Right cardiac atrium (tissue), 5 donors: ENCODE results near the gene FBXO24. TPM values are rescaled to one million over a fixed set of nuclear protein-coding genes. Genes with fewer than 3 reads are reported as not detected.
A peak's percentile ranks its signal among the peaks of the same experiment; 100 is the strongest.

Source experiments
- ATAC-seq, 2 donors: fragments of 200-7000 bp; cut with Tn5 transposase; one replicate each; pipeline versions ENCODE4 v1.8.0 to v1.9.1; 2020; ENCODE audit warnings: moderate library complexity in 2 of 2, mild to moderate bottlenecking in 1 of 2
- DNase-seq, 3 donors: peaks; one replicate each; pipeline ENCODE4 v3.0.0-alpha.2; 2020
- H3K27ac ChIP-seq: one replicate; pipeline ENCODE4 v1.5.1; 2013; ENCODE audit warnings: mild to moderate bottlenecking, low read length, control low read depth, moderate library complexity
- H3K27me3 ChIP-seq: one replicate; pipeline ENCODE4 v1.6.1; 2013; ENCODE audit not compliant: control insufficient read depth, insufficient read depth
- H3K4me1 ChIP-seq: one replicate; pipeline ENCODE4 v1.6.1; 2013; ENCODE audit warnings: low read length; ENCODE audit not compliant: control insufficient read depth, insufficient read depth
- H3K4me3 ChIP-seq: one replicate; pipeline ENCODE4 v1.5.1; 2013; ENCODE audit warnings: low read length, control low read depth
- H3K9me3 ChIP-seq: one replicate; pipeline ENCODE4 v1.6.1; 2013; ENCODE audit warnings: low read length; ENCODE audit not compliant: control insufficient read depth
- WGBS: extraction: QIAGEN DNeasy Blood & Tissue Kit; methylation state at CpG from one replicate; pipeline ENCODE4 v1.1.7; 2013; 5-methylcytosine and 5-hydroxymethylcytosine counted together
- intact Hi-C, 4 donors: fragments of 100-400 bp; cut with DNase I; formaldehyde crosslinking; loops; one replicate each; pipeline versions ENCODE4 v1.11.0 to v1.14.0; 2022 to 2023
- polyA plus RNA-seq: library from polyadenylated mRNA; stranded (reverse); fragments of 200-250 nt; gene quantifications from one replicate; pipeline ENCODE4 v1.2.3, GENCODE V29; 2013
- total RNA-seq, 4 donors: library from RNA; stranded (reverse); fragmentation: NEBNext Ultra II Directional; extraction: Animal tissue kit (Norgen Biotek cat#: 25700); gene quantifications; one replicate each; pipeline ENCODE4 v1.2.1, GENCODE V29; 2021
- donor health status: healthy with polysubstance abuse.
- donor health status: DM: no; HTN: yes; CAD: no.
- donor health status: DM: no; HTN: no; CAD: no.
- donor health status: DM: no; HTN: yes; CAD: no; lungs with severe emphysema.
- donor health status: DM: yes; HTN: yes; CAD: no.

Gene FBXO24
- total and polyA plus RNA-seq, 5 donors: 0.27 to 1.0 (median 0.75) TPM; not detected in 1

GRCh38 chr7:100611983-100612729 is 26.0 kb downstream of the FBXO24 start, which contains the start of gene MOSPD3:
TSS of gene MOSPD3 (plus strand) at chr7:100612540. CDS start at chr7:100612792, 252 bp downstream.
- DNase-seq (peak; percentile 99), ATAC-seq (peak; percentile 98 to 99)
- Histone ChIP-seq H3K27ac (peak within 1 kb of the TSS; percentile 89), H3K9me3 (no peaks in the 10 kb centered on the region), H3K4me3 (peak within 1 kb of the TSS; percentile 87), H3K4me1 (peaks cover 3% of the 10 kb centered on the region), H3K27me3 (no peaks in the 10 kb centered on the region)
- intact Hi-C loops: loop anchor here in 2 of 4 donors (5.0 to 10.0 kb wide), 2 partner anchors 60 to 63 kb away; partner anchors contain the start of gene GNB2 (in 2 of the 2)
- WGBS: under 1% methylated on average over 61 of the region's 61 CpGs

- H3K27me3 ChIP-seq: no peaks in the 10 kb centered on the region
- H3K9me3 ChIP-seq: no peaks in the 10 kb centered on the region
- peaks cover 3% of the 10 kb centered on the region for H3K4me1 ChIP-seq
- DNase-seq (no peak), ATAC-seq (peak in 1 of 2 donors; percentile 32)
- intact Hi-C loops: loop anchor here in 2 of 4 donors (5.0 to 10.0 kb wide), 2 partner anchors 59 to 62 kb away; partner anchors contain the start of gene GNB2 (in 2 of the 2)
- peak overlapping the region; percentile 24 for H3K27ac ChIP-seq
- peak overlapping the region; percentile 87 for H3K4me3 ChIP-seq
- WGBS: 3% methylated on average over 29 of the region's 29 CpGs
These were observed 26.7 kb downstream of the FBXO24 start for GRCh38 chr7:100612730-100613390.

- ATAC-seq: no peak
- intact Hi-C loops: loop anchor here in 2 of 4 donors (5.0 to 10.0 kb wide), 2 partner anchors 59 to 61 kb away; partner anchors contain the start of gene GNB2 (in 2 of the 2)
- no peak for DNase-seq
- H3K27ac ChIP-seq: no peak overlapping the region
- H3K9me3 ChIP-seq: no peaks in the 10 kb centered on the region
- peaks cover 3% of the 10 kb centered on the region for H3K4me1 ChIP-seq
- no peaks in the 10 kb centered on the region for H3K27me3 ChIP-seq
- no peak overlapping the region for H3K4me3 ChIP-seq
- 85% methylated on average over 13 of the region's 13 CpGs for WGBS
These were observed 27.5 kb downstream of the FBXO24 start for GRCh38 chr7:100613412-100614175.

GRCh38 chr7:100614308-100614861 is 28.3 kb downstream of the FBXO24 start:
- no peak for DNase-seq
- H3K4me1 ChIP-seq: peaks cover 3% of the 10 kb centered on the region
- H3K27me3 ChIP-seq: no peaks in the 10 kb centered on the region
- no peak overlapping the region for H3K27ac ChIP-seq
- H3K4me3 ChIP-seq: no peak overlapping the region
- no peak for ATAC-seq
- 82% methylated on average over 6 of the region's 6 CpGs for WGBS
- no peaks in the 10 kb centered on the region for H3K9me3 ChIP-seq
- intact Hi-C loops: loop anchor here in 2 of 4 donors (5.0 to 10.0 kb wide), 2 partner anchors 58 to 60 kb away; partner anchors contain the start of gene GNB2 (in 2 of the 2)

- H3K27me3 ChIP-seq: no peaks in the 10 kb centered on the region
- no peaks in the 10 kb centered on the region for H3K9me3 ChIP-seq
- no peaks in the 10 kb centered on the region for H3K4me1 ChIP-seq
- no peak for ATAC-seq
- H3K27ac ChIP-seq: no peak overlapping the region
- WGBS: 94% methylated on average over 6 of the region's 6 CpGs
- intact Hi-C loops: loop anchor here in 1 of 4 donors (5.0 kb wide), 1 partner anchor 72 kb away; the partner anchor contains the start of gene GIGYF1
- no peak for DNase-seq
- H3K4me3 ChIP-seq: no peak overlapping the region
These were observed 34.1 kb downstream of the FBXO24 start for GRCh38 chr7:100620239-100620638.

GRCh38 chr7:100620804-100621203 is 34.7 kb downstream of the FBXO24 start:
- H3K4me1 ChIP-seq: no peaks in the 10 kb centered on the region
- 95% methylated on average over 23 of the region's 23 CpGs for WGBS
- H3K27ac ChIP-seq: no peak overlapping the region
- intact Hi-C loops: loop anchor here in 1 of 4 donors (5.0 kb wide), 1 partner anchor 71 kb away; the partner anchor contains the start of gene GIGYF1
- H3K4me3 ChIP-seq: no peak overlapping the region
- DNase-seq: no peak
- H3K27me3 ChIP-seq: no peaks in the 10 kb centered on the region
- H3K9me3 ChIP-seq: no peaks in the 10 kb centered on the region
- ATAC-seq: peak in 1 of 2 donors; percentile 26

- intact Hi-C loops: loop anchor here in 1 of 4 donors (5.0 kb wide), 1 partner anchor 71 kb away; the partner anchor contains the start of gene GIGYF1
- no peak for ATAC-seq
These were observed 35.4 kb downstream of the FBXO24 start for GRCh38 chr7:100621554-100621953.

GRCh38 chr7:100623951-100624824 is 38.1 kb downstream of the FBXO24 start:
- Histone ChIP-seq H3K9me3 (no peaks in the 10 kb centered on the region), H3K4me1 (no peaks in the 10 kb centered on the region), H3K27ac (no peak overlapping the region), H3K4me3 (no peak overlapping the region), H3K27me3 (no peaks in the 10 kb centered on the region)
- ATAC-seq: no peak
- intact Hi-C loops: loop anchor here in 1 of 4 donors (5.0 kb wide), 1 partner anchor 68 kb away; the partner anchor contains the start of gene GIGYF1
- WGBS: 82% methylated on average over 15 of the region's 15 CpGs
- DNase-seq: no peak

More at GRCh38 chr7:100621554-100621953, 35.4 kb downstream of the FBXO24 start:
- no peak overlapping the region for H3K4me3 ChIP-seq
- DNase-seq: no peak
- H3K27ac ChIP-seq: no peak overlapping the region
- no peaks in the 10 kb centered on the region for H3K27me3 ChIP-seq
- 82% methylated on average over 8 of the region's 8 CpGs for WGBS
- no peaks in the 10 kb centered on the region for H3K9me3 ChIP-seq
- no peaks in the 10 kb centered on the region for H3K4me1 ChIP-seq

- H3K4me3 ChIP-seq: peak overlapping the region; percentile 21
- no peak for ATAC-seq
- no peaks in the 10 kb centered on the region for H3K4me1 ChIP-seq
- no peaks in the 10 kb centered on the region for H3K27me3 ChIP-seq
- no peak for DNase-seq
- H3K9me3 ChIP-seq: no peaks in the 10 kb centered on the region
- intact Hi-C loops: no loop called here
- 11% methylated on average over 3 of the region's 3 CpGs for WGBS
- H3K27ac ChIP-seq: no peak overlapping the region
These were observed 39.9 kb downstream of the FBXO24 start for GRCh38 chr7:100626055-100626454.
